ENCODE measurements around the gene BCKDHB. TPM values are rescaled to one million over a fixed set of nuclear protein-coding genes. Genes with fewer than 3 reads are reported as not detected.

BCKDHB gene
- total RNA-seq, 4 donors from 2014 or later = 1.6 to 6.9 (median 4.8) TPM

DNA sequence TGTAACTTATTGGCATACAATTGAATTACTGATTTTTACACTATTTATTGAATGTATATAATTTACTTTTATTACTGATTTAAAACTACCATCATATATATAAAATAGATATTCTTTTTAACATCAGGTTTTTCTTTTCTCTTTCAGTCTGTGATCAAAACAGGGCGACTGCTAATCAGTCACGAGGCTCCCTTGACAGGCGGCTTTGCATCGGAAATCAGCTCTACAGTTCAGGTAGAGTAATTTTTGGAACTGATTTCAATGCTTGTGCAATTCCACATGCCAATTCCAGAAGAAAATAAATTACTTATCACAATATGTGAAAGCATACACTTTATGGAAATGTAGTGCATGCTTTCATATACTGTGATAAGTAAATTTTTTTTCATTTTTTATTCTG, 166.5 kb downstream of the BCKDHB start:
- Histone ChIP-seq H3K36me3 (no peaks in the 10 kb centered on the region), H3K9me3 (no peaks in the 10 kb centered on the region), H3K4me3 (no peak overlapping the region), H3K27me3 (no peaks in the 10 kb centered on the region), H3K4me1 (no peaks in the 10 kb centered on the region), H3K27ac (no peak overlapping the region)
- ATAC-seq (no peak), DNase-seq (no peak)
- in situ Hi-C loops (cut with MboI; ENCODE audit: low sequenced_read_pairs in 4 of 4) (no loop called here), intact Hi-C loops (cut with DNase I; ENCODE audit: low total_unique reads) (no loop called here)
- TF ChIP-seq POLR2A (IDR thresholded peaks at IDR 0.05) = no peak
- TF ChIP-seq, protein P1, sequence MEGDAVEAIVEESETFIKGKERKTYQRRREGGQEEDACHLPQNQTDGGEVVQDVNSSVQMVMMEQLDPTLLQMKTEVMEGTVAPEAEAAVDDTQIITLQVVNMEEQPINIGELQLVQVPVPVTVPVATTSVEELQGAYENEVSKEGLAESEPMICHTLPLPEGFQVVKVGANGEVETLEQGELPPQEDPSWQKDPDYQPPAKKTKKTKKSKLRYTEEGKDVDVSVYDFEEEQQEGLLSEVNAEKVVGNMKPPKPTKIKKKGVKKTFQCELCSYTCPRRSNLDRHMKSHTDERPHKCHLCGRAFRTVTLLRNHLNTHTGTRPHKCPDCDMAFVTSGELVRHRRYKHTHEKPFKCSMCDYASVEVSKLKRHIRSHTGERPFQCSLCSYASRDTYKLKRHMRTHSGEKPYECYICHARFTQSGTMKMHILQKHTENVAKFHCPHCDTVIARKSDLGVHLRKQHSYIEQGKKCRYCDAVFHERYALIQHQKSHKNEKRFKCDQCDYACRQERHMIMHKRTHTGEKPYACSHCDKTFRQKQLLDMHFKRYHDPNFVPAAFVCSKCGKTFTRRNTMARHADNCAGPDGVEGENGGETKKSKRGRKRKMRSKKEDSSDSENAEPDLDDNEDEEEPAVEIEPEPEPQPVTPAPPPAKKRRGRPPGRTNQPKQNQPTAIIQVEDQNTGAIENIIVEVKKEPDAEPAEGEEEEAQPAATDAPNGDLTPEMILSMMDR (IDR thresholded peaks at IDR 0.05 in 4 of 5, conservative IDR thresholded peaks at IDR 0.05 in 1 of 5) = no peak

DNA sequence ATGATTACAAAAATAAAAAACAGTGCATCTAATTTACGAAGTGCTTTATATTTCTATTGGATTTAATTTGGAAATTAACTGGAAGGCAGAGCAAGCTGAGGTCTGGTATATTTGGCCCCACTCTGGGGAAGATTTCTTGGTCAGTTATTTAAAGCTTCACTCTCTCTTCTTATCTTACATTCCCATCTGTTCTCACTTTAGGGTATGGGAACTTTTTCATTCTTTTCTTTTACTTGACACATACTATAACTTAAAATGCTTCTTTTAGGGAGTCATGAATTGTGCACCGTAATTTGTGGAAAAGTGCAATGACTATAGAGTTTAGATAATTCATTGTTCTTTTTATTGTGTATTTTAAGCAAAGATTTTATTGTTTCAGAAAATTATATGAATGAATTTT, 170.4 kb downstream of the BCKDHB start:
- intact Hi-C loops (cut with DNase I; ENCODE audit: low total_unique reads) (no loop called here), in situ Hi-C loops (cut with MboI; ENCODE audit: low sequenced_read_pairs in 4 of 4) (no loop called here)
- Histone ChIP-seq H3K27me3 (no peaks in the 10 kb centered on the region), H3K36me3 (no peaks in the 10 kb centered on the region), H3K27ac (no peak overlapping the region), H3K4me1 (no peaks in the 10 kb centered on the region), H3K9me3 (no peaks in the 10 kb centered on the region), H3K4me3 (no peak overlapping the region)
- DNase-seq (no peak), ATAC-seq (no peak)
- TF ChIP-seq, protein P1 (IDR thresholded peaks at IDR 0.05 in 4 of 5, conservative IDR thresholded peaks at IDR 0.05 in 1 of 5) = no peak
- no peak for TF ChIP-seq POLR2A (IDR thresholded peaks at IDR 0.05)

DNA sequence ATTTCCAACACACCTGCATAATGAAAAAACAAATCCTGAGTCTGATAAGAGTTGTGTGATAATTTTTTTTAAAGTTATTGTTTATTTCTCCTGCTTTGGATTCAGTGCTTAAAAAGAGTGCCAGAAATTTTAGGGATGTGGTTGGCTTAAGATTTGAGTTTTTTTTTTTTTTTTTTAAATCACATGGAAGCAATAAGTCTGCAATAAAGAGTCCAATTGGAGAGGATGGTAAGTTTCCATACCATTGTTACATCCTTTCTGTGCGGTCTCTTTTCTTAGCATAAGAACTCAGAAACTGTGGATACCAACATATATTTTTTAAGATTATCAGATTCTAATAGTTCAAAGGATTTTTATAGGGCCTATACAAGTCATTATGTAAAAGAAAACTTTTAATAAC, 171.0 kb downstream of the BCKDHB start:
- in situ Hi-C loops (cut with MboI; ENCODE audit: low sequenced_read_pairs in 4 of 4) = no loop called here
- ATAC-seq (no peak), DNase-seq (no peak)
- Histone ChIP-seq H3K4me3 (no peak overlapping the region), H3K27me3 (no peaks in the 10 kb centered on the region), H3K27ac (no peak overlapping the region), H3K36me3 (no peaks in the 10 kb centered on the region), H3K9me3 (no peaks in the 10 kb centered on the region), H3K4me1 (no peaks in the 10 kb centered on the region)
- TF ChIP-seq, protein P1 (IDR thresholded peaks at IDR 0.05 in 4 of 5, conservative IDR thresholded peaks at IDR 0.05 in 1 of 5) = no peak
- no peak for TF ChIP-seq POLR2A (IDR thresholded peaks at IDR 0.05)
- intact Hi-C loops (cut with DNase I; ENCODE audit: low total_unique reads) = no loop called here

DNA sequence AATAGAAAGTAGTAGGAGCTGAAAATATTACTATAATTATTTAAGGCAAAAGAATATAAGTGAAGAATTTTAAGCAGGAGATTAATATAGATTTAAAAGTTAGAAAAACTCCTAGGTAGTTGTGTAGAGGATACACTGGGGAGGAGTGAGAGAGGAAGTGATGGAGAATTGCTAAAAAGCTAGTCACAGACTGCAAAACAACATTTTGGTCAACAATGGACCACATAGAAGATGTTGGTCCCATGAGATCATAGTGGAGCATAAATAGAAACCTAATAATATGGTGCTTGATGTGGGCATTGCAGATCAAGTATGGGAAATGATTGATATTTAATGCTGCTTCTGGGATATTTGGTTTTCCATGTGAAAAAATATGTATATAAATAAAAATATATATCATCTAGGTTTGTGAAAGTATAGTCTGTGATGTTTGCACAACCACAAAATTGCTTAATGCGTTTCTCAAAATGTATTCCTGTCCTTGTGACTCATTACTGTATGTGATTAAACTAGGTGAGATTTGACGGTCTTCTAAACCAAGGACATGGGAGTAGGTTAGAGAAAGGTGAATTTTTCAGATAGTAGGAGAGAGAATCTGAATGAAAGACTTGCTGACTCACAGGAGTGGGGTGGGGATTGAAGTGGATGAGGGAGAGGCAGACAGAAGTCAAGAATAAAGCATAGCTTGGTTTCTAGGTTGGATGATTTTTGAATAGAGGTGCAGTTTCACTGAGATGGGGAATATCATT, 174.0 kb downstream of the BCKDHB start:
- no peak for TF ChIP-seq POLR2A (IDR thresholded peaks at IDR 0.05)
- TF ChIP-seq, protein P1 (IDR thresholded peaks at IDR 0.05 in 4 of 5, conservative IDR thresholded peaks at IDR 0.05 in 1 of 5) = no peak
- H3K27me3 ChIP-seq = no peaks in the 10 kb centered on the region
- no peak for ATAC-seq
- in situ Hi-C loops (cut with MboI; ENCODE audit: low sequenced_read_pairs in 4 of 4) = no loop called here
- no peak for DNase-seq
- no peaks in the 10 kb centered on the region for H3K4me1 ChIP-seq
- H3K9me3 ChIP-seq = no peaks in the 10 kb centered on the region
- H3K36me3 ChIP-seq = no peaks in the 10 kb centered on the region
- H3K27ac ChIP-seq = no peak overlapping the region
- no peak overlapping the region for H3K4me3 ChIP-seq
- intact Hi-C loops (cut with DNase I; ENCODE audit: low total_unique reads) = no loop called here

All from gastrocnemius medialis (tissue), 4 donors.